Muscle of leg (tissue), 11 donors: ENCODE results near the gene GRK1. TPM values are rescaled to one million over a fixed set of nuclear protein-coding genes. Genes with fewer than 3 reads are reported as not detected.
A peak's percentile ranks its signal among the peaks of the same experiment; 100 is the strongest.

Experiments
- DNase-seq: peaks from one replicate; pipeline ENCODE4 v3.0.0; 2013
- H3K27ac ChIP-seq: one replicate; pipeline ENCODE4 v1.5.1; 2013; ENCODE audit warnings: mild to moderate bottlenecking, low read length, control low read depth
- H3K27me3 ChIP-seq: one replicate; pipeline ENCODE4 v1.6.1; 2013; ENCODE audit warnings: low read length; ENCODE audit not compliant: control insufficient read depth, insufficient read depth
- H3K36me3 ChIP-seq: one replicate; pipeline ENCODE4 v1.6.1; 2013; ENCODE audit warnings: low read length; ENCODE audit not compliant: control insufficient read depth, insufficient read depth
- H3K4me1 ChIP-seq: one replicate; pipeline ENCODE4 v1.6.1; 2013; ENCODE audit warnings: low read length; ENCODE audit not compliant: control insufficient read depth, insufficient read depth
- H3K4me3 ChIP-seq: one replicate; pipeline ENCODE4 v1.5.1; 2013; ENCODE audit warnings: low read length, control low read depth
- H3K9me3 ChIP-seq: replicated peaks from 2 replicates; pipeline ENCODE4 v1.6.1; 2013; ENCODE audit warnings: low read depth, low read length; ENCODE audit not compliant: control insufficient read depth
- WGBS: methylation state at CpG from one replicate; pipeline ENCODE4 v1.1.5; 2013; ENCODE audit warnings: missing lambda C conversion rate; ENCODE audit not compliant: insufficient coverage; 5-methylcytosine and 5-hydroxymethylcytosine counted together
- polyA plus RNA-seq, 8 donors: library from polyadenylated mRNA; unstranded; fragments of 120-200 nt; gene quantifications; one replicate each; pipeline versions ENCODE4 v1.2.1 to v1.2.3, GENCODE V29; 2013; ENCODE audit warnings: inconsistent platforms in 1 of 8, low replicate concordance in 1 of 8; ENCODE audit not compliant: insufficient read length in 8 of 8, insufficient read depth in 1 of 8
- total RNA-seq: library from RNA; stranded (reverse); fragments of 120-200 nt; gene quantifications from one replicate; pipeline ENCODE4 v1.2.4, GENCODE V29; 2013

The GRK1 gene
- total and polyA plus RNA-seq, 9 donors: 0.11 to 0.38 (median 0.22) TPM; not detected in 1

- DNase-seq: no peak
- Histone ChIP-seq H3K27ac (no peak overlapping the region), H3K36me3 (no peaks in the 10 kb centered on the region), H3K4me3 (no peak overlapping the region), H3K27me3 (peaks cover 15% of the 10 kb centered on the region), H3K9me3 (no peaks in the 10 kb centered on the region), H3K4me1 (peaks cover 5% of the 10 kb centered on the region)
- WGBS: no CpG with 5 or more reads among the region's 2 CpGs
These were observed 100.3 kb downstream of the GRK1 start for GRCh38 chr13:113767366-113767765.

GRCh38 chr13:113768018-113768905, 101.2 kb downstream of the GRK1 start:
- WGBS: 76% methylated on average over 18 of the region's 28 CpGs
- Histone ChIP-seq H3K4me1 (peaks cover 5% of the 10 kb centered on the region), H3K27ac (no peak overlapping the region), H3K36me3 (no peaks in the 10 kb centered on the region), H3K9me3 (no peaks in the 10 kb centered on the region), H3K4me3 (no peak overlapping the region), H3K27me3 (peaks cover 7% of the 10 kb centered on the region)
- no peak for DNase-seq

GRCh38 chr13:113769106-113769505, 102.1 kb downstream of the GRK1 start:
- 77% methylated on average over 4 of the region's 5 CpGs for WGBS
- DNase-seq: no peak
- H3K9me3 ChIP-seq: no peaks in the 10 kb centered on the region
- no peak overlapping the region for H3K27ac ChIP-seq
- H3K4me1 ChIP-seq: peaks cover 5% of the 10 kb centered on the region
- no peak overlapping the region for H3K4me3 ChIP-seq
- no peaks in the 10 kb centered on the region for H3K36me3 ChIP-seq
- peaks cover 6% of the 10 kb centered on the region for H3K27me3 ChIP-seq

GRCh38 chr13:113769881-113770280, 102.9 kb downstream of the GRK1 start:
- Histone ChIP-seq H3K27ac (no peak overlapping the region), H3K4me1 (peaks cover 4% of the 10 kb centered on the region), H3K4me3 (no peak overlapping the region), H3K36me3 (no peaks in the 10 kb centered on the region), H3K9me3 (no peaks in the 10 kb centered on the region), H3K27me3 (peaks cover 3% of the 10 kb centered on the region)
- no peak for DNase-seq
- 72% methylated on average over 12 of the region's 13 CpGs for WGBS

GRCh38 chr13:113770441-113770840, 103.4 kb downstream of the GRK1 start:
- WGBS: 67% methylated on average over 3 of the region's 8 CpGs
- no peak for DNase-seq
- Histone ChIP-seq H3K9me3 (no peaks in the 10 kb centered on the region), H3K27ac (no peak overlapping the region), H3K4me1 (no peaks in the 10 kb centered on the region), H3K4me3 (no peak overlapping the region), H3K36me3 (no peaks in the 10 kb centered on the region), H3K27me3 (peaks cover 2% of the 10 kb centered on the region)

GRCh38 chr13:113770937-113771336, 103.9 kb downstream of the GRK1 start:
- 100% methylated on average over 2 of the region's 5 CpGs for WGBS

GRCh38 chr13:113771709-113772331, 104.8 kb downstream of the GRK1 start:
- Histone ChIP-seq H3K27ac (no peak overlapping the region), H3K36me3 (no peaks in the 10 kb centered on the region), H3K4me1 (no peaks in the 10 kb centered on the region), H3K4me3 (no peak overlapping the region), H3K27me3 (no peaks in the 10 kb centered on the region), H3K9me3 (no peaks in the 10 kb centered on the region)
- WGBS: no CpG with 5 or more reads among the region's 4 CpGs
- DNase-seq: no peak

More at GRCh38 chr13:113770937-113771336, 103.9 kb downstream of the GRK1 start:
- Histone ChIP-seq H3K4me3 (no peak overlapping the region), H3K9me3 (no peaks in the 10 kb centered on the region), H3K27me3 (peaks cover 2% of the 10 kb centered on the region), H3K27ac (no peak overlapping the region), H3K36me3 (no peaks in the 10 kb centered on the region), H3K4me1 (no peaks in the 10 kb centered on the region)
- no peak for DNase-seq

GRCh38 chr13:113774177-113775107, 107.4 kb downstream of the GRK1 start:
- H3K36me3 ChIP-seq: no peaks in the 10 kb centered on the region
- no peaks in the 10 kb centered on the region for H3K4me1 ChIP-seq
- 59% methylated on average over 7 of the region's 9 CpGs for WGBS
- no peak overlapping the region for H3K27ac ChIP-seq
- H3K27me3 ChIP-seq: peaks cover 9% of the 10 kb centered on the region
- H3K9me3 ChIP-seq: no peaks in the 10 kb centered on the region
- DNase-seq: peak; percentile 15
- H3K4me3 ChIP-seq: no peak overlapping the region

GRCh38 chr13:113775451-113776145, 108.6 kb downstream of the GRK1 start:
- H3K4me1 ChIP-seq: no peaks in the 10 kb centered on the region
- no peak for DNase-seq
- 87% methylated on average over 21 of the region's 28 CpGs for WGBS
- no peaks in the 10 kb centered on the region for H3K36me3 ChIP-seq
- peaks cover 10% of the 10 kb centered on the region for H3K27me3 ChIP-seq
- H3K9me3 ChIP-seq: no peaks in the 10 kb centered on the region
- H3K27ac ChIP-seq: no peak overlapping the region
- H3K4me3 ChIP-seq: no peak overlapping the region
